Kidney epithelial cell (primary cell): ENCODE measurements around the gene EXOSC3. TPM values are rescaled to one million over a fixed set of nuclear protein-coding genes. Genes with fewer than 3 reads are reported as not detected.

Experiments used
- DNase-seq: peaks from one replicate; pipeline ENCODE4 v3.0.0-alpha.2; 2010; ENCODE audit warnings: low read depth
- H3K27me3 ChIP-seq: 2 replicates; pipeline ENCODE4 v1.6.0; 2011; ENCODE audit warnings: low read length; ENCODE audit not compliant: control insufficient read depth, insufficient read depth
- H3K36me3 ChIP-seq: 2 replicates; pipeline ENCODE4 v1.5.1; 2011; ENCODE audit warnings: low read length; ENCODE audit not compliant: control insufficient read depth, insufficient read depth
- H3K4me3 ChIP-seq: 2 replicates; pipeline ENCODE4 v1.5.1; 2011; ENCODE audit warnings: low read depth, mild to moderate bottlenecking, control low read depth, low read length
- total RNA-seq: library from RNA; depleted of rRNA; stranded (reverse); fragments of >200 nt; gene quantifications from 2 replicates; pipeline ENCODE4 v1.2.3, GENCODE V29; 2015
- TF ChIP-seq, protein P1 (sequence below): IDR thresholded peaks from 2 replicates; pipeline ENCODE4 v1.5.1; 2011; ENCODE audit warnings: mild to moderate bottlenecking, moderate library complexity, low read length, control low read depth, inconsistent platforms; ENCODE audit not compliant: insufficient read depth, poor library complexity, severe bottlenecking

The EXOSC3 gene
- total RNA-seq, 1 donor from 2014 or later = 27.6 TPM

- no peak overlapping the region for H3K4me3 ChIP-seq
- TF ChIP-seq, protein P1, sequence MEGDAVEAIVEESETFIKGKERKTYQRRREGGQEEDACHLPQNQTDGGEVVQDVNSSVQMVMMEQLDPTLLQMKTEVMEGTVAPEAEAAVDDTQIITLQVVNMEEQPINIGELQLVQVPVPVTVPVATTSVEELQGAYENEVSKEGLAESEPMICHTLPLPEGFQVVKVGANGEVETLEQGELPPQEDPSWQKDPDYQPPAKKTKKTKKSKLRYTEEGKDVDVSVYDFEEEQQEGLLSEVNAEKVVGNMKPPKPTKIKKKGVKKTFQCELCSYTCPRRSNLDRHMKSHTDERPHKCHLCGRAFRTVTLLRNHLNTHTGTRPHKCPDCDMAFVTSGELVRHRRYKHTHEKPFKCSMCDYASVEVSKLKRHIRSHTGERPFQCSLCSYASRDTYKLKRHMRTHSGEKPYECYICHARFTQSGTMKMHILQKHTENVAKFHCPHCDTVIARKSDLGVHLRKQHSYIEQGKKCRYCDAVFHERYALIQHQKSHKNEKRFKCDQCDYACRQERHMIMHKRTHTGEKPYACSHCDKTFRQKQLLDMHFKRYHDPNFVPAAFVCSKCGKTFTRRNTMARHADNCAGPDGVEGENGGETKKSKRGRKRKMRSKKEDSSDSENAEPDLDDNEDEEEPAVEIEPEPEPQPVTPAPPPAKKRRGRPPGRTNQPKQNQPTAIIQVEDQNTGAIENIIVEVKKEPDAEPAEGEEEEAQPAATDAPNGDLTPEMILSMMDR = no peak
- no peak for DNase-seq
- no peaks in the 10 kb centered on the region for H3K27me3 ChIP-seq
- H3K36me3 ChIP-seq = no peaks in the 10 kb centered on the region
Measured at GRCh38 chr9:37740128-37740527, 44.7 kb downstream of the EXOSC3 start.

- H3K27me3 ChIP-seq = no peaks in the 10 kb centered on the region
- TF ChIP-seq, protein P1 = no peak
- no peaks in the 10 kb centered on the region for H3K36me3 ChIP-seq
- H3K4me3 ChIP-seq = no peak overlapping the region
- DNase-seq = no peak
Measured at GRCh38 chr9:37739222-37739621, 45.6 kb downstream of the EXOSC3 start.

GRCh38 chr9:37732952-37733351 is 51.9 kb downstream of the EXOSC3 start:
- DNase-seq = no peak
- no peak overlapping the region for H3K4me3 ChIP-seq
- TF ChIP-seq, protein P1 = no peak
- H3K27me3 ChIP-seq = peaks cover 5% of the 10 kb centered on the region
- H3K36me3 ChIP-seq = no peaks in the 10 kb centered on the region

- Histone ChIP-seq H3K4me3 (no peak overlapping the region), H3K36me3 (no peaks in the 10 kb centered on the region), H3K27me3 (peaks cover 5% of the 10 kb centered on the region)
- TF ChIP-seq, protein P1 = no peak
- DNase-seq = no peak
Measured at GRCh38 chr9:37732086-37732741, 52.6 kb downstream of the EXOSC3 start.

DNA sequence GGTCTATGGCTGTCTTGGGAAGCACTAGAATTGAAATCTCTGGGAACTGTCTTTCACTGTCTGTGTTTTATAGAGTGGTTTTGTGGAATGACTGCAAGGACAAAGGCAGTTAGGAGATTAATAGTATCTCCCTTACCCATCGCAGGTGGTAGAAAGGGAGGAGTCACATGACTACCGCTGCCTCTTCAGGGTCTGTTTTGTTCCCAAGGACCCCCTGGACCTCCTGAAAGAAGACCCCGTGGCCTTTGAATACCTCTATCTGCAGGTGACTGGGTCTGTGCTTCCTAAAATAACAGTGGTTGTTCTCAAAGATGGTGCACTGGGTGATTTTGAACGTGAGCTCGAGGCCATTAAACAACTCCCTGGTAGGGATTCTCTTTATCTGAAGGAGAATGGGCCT is 54.0 kb downstream of the EXOSC3 start:
- TF ChIP-seq, protein P1 = no peak
- Histone ChIP-seq H3K4me3 (no peak overlapping the region), H3K27me3 (peaks cover 5% of the 10 kb centered on the region), H3K36me3 (no peaks in the 10 kb centered on the region)
- no peak for DNase-seq

GRCh38 chr9:37730256-37730655 is 54.6 kb downstream of the EXOSC3 start:
- no peak for DNase-seq
- peaks cover 5% of the 10 kb centered on the region for H3K27me3 ChIP-seq
- no peaks in the 10 kb centered on the region for H3K36me3 ChIP-seq
- TF ChIP-seq, protein P1 = no peak
- no peak overlapping the region for H3K4me3 ChIP-seq
